HG03175 (cell line): ENCODE data around the gene DDX27.

Experiments used
- ATAC-seq: cut with Tn5 transposase; IDR thresholded peaks from one replicate; pipeline ENCODE4 v1.9.1; 2021; ENCODE audit warnings: mild to moderate bottlenecking, moderate library complexity; ENCODE audit not compliant: unreplicated experiment

Gene DDX27

DNA sequence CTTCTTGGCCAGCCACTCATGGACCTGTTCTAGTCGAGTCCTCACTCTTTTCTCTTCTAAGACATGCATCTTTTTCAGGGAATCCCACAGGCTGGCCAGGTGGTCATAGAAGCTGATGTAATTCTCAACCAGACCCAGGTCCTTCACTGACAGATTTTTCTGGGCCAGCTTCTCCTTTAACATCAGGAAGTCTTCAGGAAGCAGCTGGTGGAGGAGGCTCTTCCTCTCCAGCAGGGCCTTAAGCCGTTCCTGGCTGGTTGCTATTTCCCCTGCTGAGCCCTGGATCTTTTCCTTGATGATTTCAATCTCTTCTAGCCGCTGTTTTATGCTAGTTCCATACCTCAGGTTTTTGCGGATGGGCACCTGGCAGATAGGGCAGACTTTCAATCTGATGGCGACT is 28.6 kb downstream of the DDX27 start:
- ATAC-seq, result no peak

DNA sequence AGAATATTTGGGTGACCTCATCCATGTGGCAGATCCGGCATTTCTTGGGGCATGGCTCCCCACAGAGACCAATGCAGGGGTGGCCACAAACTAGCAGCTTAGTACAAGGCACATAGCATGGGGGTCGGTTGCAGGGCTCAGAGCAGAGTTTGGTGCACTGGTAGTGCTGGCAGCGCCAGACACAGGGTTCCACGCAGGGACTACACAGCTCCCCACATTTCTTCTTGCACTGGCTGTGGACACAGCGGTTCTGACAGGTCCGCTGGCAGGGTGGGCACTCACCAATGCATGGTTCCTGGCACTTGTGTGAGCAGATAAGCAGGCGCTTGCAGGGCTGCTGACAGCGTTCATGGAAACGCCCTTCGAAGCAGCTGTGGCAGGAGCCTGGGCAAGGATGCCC is 29.1 kb downstream of the DDX27 start:
- no peak for ATAC-seq

DNA sequence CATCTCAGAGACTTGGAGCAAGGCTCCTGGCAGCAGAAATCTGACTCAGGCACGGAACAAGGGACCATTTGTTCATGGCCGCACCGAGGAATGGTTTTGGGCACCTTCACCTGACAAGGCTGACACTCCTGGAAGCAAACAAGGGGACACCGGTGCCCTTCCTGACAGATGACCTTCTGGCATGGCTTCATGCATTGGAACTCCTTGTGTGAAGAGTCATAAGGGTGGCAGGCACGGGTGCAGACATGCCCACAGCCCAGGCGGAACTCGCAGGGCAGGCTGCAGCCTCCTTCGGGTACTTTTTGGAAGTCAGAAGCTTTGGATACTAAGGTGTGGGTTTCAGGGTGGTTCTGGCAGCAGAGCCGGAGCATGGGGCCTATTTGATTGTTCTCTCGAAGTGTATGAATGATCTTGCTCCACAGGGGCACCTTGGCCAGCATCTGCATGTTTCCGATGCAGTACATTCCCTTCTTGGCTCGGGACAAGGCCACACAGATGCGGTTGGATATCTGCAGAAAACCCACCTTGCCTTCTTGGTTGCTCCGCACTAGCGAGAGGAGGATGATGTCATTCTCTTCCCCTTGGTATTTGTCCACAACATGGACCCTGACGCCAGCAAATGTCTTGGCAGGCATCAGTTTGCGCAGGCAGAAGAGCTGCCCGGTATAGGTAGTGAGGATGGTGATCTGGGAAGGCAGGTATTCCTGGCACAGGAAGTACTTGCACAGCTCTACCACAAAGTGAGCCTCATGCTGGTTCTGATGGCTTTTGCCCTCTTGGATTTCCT is 29.9 kb downstream of the DDX27 start:
- ATAC-seq, result no peak

DNA sequence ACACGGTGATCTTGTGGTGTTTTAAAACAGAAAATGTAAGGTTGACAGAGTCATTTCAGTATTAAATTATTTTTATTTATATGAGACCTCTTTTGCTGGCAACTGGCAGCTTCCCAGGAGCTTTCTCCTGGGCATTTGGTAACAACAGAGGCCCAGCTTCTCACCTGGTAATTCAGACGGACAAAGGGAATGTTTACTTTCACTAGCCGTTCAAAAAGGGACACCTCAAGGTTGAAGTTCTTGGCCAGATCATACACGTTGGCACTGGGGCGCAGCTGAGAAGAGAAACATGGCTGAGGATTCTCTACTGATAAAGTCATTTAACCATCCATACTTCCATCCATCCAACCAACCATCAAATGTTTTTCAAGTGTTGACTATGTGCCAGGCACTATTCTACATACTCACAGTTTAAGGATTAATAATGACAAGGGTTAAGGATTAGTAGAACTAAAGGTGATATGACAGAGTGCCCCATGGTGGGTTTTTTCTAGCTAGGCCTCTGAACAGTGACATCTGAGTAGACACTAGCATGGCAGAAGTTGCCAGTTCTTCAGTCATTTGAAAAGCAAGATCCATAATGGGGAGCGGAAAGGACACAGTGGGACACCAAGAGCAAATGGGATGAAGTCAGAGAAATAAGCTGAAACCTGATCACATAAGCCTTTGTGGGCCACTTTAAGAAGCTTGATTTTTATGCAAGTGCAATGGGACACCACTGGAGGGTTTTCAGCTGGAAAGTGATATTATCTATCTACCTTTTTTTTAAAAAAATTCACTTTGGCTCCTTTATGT is 33.5 kb downstream of the DDX27 start:
- ATAC-seq, result no peak

DNA sequence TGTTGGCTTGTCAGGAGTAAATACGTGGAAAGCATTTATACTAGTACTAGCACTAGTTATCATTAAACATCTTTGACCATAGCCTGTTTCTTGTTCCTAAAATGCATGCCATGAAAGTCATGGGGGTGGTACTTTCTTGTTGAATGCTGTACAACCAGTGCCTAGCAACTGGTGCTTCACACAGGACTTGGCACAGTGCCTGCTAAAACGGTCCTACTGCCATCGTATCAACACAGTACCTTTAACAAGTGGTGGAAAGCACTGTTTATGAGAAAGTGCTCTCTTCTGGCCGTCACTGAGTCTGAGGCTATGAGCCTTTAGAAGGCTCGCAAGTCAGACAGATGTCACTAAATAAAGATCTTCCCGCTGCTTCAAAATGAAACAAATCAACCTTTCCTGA is 37.0 kb downstream of the DDX27 start:
- no peak for ATAC-seq

DNA sequence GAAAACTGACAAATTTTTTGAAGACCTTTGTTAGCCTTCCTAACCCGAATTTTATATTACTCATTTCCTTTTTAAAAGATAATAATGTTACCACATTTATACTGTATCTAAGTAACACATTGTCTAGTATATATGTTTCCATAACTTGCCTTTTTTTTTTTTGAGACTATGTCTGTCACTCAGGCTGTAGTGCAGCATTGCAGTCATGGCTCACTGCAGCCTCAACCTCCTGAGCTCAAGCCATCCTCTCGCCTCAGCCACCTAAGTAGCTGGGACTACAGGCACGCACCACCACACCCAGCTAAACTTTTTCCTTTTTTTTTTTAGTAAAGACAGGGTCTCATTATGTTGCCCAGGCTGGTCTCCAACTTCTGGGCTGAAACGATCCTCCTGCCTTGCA is 40.1 kb downstream of the DDX27 start:
- ATAC-seq, result no peak

DNA sequence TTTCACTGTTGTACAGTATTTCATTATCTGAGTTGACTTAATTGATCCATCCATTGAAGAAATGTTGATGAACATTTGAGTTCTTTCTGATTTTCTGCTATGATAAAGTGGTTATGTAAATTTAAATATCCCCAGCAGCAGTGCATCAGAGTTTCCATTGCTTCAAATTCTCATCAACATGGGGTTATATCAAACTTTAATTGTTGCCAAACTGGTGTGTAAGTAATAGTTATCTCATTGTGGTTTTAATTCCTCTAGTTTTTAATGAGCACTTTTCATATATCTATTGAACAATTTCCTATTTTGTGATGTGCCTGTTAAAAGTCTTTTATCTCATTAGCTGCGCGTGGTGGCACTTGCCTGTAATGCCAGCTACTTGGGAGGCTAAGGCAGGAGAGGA is 40.6 kb downstream of the DDX27 start:
- no peak for ATAC-seq

DNA sequence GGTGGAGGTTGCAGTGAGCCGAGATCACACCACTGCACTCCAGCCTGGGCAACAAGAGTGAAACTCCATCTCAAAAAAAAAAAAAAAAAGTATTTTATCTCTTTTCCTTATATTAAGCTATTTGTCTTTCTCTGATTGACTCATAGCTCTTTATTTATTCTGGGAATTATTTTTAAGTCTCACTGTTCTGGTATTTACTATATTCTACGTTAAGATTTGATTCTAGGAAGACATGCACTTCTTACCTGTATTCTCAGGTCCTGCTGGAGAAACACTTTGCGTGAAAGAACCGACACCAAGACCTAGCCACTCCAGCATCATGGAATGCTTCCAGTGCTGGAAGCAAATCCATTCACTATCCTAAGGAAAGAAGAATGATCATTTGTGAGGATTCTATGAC is 41.0 kb downstream of the DDX27 start:
- no peak for ATAC-seq

DNA sequence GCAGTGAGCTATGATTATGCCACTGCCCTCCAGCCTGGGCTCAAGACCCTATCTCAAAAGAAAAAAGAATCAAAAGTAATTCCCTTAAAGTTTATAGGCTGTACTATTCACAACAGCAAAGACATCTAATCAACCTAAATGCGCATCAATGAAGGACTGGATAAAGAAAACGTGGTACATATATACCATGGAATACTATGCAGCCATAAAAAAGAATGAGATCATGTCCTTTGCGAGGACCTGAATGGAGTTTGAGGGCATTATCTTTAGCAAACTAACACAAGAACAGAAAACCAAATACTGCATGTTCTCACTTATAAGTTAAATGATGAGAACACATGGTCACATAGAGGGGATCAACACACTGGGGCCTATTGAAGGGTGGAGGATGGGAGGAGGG is 42.0 kb downstream of the DDX27 start:
- ATAC-seq, result no peak

DNA sequence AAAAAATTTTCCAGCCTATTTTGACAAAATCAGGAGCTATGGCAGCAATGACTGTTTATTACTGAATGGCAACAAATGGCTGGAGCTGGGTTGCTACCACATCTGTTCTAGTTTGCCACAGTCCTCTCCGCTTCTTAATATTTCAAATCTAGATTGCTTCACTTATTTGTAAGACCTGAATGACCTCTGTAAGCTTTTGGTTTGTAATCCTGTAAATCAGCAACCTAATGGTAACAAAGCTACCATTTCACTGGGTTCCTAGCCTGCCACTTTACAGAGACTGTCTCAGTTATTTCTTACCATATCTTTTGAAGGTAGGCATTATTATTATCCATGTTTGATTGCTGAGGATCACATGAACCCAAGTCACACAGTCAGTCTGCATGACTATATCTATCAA is 43.2 kb downstream of the DDX27 start:
- no peak for ATAC-seq

DNA sequence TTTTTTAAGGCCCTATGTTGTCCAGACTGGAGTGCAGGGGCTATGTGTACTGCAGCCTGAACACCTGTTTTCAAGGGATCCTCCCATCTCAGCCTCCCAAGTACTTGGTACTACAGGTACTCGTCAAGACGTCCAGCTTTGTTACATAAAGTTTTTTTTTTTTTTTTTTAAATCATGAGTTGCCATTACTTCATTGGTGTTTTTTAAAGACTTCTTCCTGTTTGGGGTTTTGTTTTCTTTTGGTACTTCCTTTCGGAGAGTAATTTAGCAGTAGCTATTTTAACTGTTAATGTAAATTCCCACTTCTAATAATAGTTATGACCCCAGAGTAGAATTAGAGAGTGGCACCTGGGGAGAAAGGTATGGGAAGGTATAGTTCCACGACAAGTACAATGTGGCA is 48.1 kb downstream of the DDX27 start:
- ATAC-seq, result no peak

DNA sequence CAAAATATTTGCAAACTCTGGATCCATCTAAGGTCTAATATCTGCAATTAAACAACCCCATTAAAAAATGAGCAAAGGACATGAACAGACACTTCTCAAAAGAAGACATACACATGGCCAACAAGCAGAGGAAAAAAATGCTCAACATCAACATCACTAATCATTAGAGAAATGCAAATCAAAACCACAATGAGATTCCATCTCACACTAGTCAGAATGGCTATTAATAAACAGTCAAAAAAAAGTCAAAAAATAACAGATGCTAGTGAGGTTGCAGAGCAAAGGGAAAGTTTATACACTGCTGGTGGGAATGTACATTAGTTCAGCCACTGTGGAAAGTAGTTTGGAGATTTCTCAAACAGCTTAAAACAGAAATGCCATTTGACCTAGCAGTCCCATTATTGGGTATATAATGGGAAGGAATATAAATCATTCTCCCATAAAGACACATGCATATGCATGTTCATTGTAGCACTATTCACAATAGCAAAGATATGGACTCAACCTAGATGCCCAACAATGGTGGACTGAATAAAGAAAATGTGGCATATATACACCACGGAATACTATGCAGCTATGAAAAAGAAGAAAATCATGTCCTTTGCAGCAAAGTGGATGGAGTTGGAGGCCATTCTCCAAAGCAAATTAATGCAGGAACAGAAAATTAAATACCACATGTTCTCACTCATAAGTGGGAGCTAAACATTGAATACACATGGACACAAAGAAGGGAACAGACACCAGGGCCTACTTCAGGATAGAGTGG is 49.6 kb downstream of the DDX27 start:
- no peak for ATAC-seq

DNA sequence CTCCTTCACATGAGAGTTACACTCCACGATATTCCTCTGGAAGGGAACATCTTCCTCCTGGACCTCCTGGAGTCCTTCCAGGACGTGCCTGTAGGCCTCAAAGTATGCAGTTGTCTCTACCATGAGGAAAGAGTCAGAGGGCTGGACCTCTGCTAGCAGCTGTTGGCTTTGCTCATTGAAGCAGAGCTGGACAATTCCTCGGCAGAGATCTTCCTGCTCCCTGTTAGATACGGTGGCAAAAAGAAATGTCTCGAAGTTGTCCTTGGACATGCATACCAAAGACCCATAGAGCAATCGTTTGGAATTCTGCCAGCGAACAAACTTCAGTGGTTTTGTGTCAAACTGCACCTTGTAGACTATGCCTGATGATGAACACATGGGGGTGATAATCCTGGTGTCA is 51.0 kb downstream of the DDX27 start:
- no peak for ATAC-seq

DNA sequence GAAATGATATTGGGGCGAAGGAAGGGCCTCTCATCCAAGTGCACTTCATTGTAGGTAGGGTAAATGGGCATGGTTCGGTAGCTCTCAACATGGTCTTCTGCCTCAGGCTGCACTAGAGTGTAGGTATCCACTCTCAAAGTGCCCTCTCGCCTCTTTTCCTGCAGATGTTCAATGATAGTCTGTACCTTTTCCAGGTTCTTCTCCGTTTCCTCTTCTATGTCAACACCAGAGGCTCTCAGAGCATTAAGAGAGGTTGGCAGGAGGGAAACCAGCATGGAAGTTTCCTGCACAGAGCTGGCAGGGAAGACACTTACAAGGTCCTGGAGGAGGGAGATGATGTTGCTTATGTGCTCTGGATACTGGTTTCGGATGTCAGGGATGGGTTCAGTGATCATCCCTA is 51.5 kb downstream of the DDX27 start:
- ATAC-seq, result no peak

DNA sequence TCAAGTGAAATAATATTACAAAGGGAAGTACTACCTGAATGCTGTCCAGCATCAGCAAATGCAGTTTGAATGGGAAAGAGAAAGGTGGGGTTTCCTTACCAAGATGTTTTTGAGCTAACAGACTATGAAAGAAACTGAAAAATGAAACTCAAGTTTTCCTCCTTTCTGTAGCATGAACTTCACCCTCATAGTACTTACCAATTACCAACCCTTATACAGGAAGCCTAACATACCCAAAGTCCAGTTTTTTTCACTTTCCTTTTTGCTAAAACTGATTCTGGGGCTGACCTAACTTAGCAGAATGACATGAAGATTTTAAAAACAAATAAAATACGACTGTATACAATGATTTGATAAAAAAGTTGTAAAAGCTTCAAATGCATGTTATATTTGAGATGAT is 53.4 kb downstream of the DDX27 start:
- peak; percentile 37 for ATAC-seq

DNA sequence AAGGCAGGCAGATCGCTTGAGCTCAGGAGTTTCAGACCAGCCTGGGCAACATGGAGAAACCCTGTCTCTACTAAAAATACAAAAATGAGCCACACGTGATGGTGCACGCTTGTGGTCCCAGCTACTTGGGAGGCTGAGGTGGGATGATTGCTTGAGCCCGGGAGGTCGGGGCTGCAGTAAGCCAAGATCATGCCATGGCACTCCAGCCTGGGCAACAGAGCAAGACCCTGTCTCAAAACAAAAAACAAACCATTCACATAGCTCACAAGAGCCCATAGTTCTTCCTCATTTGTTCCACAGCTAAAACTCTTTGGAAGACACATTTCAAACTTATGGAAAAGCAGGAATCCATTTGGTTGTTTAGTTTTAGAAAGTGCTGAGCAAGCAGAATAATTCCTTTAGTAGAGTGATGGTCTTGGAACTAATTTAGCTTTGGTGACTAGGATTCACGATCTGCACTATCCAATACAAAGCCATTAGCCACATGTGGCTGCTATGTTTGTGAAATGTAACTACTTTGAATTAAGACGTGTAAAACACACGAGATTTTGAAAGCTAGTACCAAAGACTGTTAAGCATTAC is 54.6 kb downstream of the DDX27 start:
- no peak for ATAC-seq

DNA sequence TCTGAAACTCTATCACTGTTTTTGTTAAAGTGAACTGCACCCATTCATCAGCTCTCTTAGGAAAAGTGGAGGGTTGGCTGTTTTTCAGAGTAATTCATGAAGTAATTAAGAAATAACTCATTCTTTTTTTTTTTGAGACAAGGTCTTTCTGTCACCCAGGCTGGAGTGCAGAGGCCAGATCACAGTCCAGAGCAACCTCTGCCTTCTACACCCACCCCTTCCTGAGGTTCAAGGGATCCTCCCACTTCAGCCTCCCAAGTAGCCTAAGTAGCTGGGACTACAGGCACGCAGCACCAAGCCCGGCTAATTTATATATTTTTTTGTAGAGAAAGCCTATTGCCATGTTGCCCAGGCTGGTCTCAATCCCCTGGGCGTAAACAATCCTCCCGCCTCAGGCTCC is 56.0 kb downstream of the DDX27 start:
- ATAC-seq, result no peak

DNA sequence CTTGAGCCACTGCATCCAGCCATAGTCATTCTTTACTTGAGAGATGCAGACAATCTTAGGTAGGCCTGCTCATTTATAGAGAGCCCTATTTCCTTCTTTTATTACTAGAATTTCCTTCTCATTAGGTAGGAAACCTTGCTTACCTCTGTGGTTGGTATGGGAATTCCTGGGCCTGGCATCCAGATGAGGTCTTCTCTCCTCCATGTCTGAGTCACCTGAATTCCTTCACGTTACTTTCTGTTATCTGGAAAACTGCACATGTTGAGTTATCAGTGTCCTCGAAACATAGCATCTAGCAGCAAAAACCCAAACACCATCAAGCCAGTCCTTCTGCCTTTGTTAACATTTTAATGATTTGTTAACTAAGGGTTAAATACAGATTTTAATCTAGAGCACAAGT is 56.4 kb downstream of the DDX27 start:
- ATAC-seq, result no peak

DNA sequence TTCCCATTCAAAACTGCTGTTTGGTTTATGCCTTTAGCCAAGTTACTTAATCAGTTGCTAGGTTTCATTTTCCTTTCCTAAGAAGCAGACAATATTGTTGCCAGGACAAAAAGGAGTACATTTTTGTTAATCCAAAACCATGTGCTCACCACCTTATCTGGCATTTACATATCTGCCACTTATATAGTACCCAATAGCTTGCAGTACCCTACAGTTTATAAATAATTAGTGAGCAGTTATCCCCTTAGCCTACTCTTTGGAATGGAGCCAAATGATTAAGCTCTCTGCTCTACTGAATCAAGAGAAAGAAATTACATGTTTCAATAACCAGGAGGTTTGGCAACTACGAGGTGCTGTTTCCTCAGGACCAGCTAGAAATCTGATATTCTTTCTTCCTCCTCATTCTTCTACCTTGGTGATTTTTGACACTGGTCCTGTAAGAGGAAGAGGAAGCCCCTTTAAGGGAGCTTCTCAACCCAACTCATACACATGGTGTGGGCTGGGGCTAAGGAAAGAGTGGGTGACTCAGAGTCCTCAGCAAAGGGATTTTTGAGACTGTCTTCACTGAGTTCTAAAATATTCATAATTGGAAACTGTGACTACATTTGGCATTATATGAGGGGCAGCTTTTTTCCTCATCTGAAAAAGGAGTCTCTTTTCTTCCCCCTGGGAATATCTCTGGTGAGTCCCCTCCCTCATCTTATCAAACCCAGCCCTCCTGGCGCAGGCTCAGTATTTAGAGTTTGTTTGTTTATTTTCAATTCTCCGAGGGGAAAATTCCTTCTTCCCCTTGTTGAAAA is 57.1 kb downstream of the DDX27 start:
- no peak for ATAC-seq

DNA sequence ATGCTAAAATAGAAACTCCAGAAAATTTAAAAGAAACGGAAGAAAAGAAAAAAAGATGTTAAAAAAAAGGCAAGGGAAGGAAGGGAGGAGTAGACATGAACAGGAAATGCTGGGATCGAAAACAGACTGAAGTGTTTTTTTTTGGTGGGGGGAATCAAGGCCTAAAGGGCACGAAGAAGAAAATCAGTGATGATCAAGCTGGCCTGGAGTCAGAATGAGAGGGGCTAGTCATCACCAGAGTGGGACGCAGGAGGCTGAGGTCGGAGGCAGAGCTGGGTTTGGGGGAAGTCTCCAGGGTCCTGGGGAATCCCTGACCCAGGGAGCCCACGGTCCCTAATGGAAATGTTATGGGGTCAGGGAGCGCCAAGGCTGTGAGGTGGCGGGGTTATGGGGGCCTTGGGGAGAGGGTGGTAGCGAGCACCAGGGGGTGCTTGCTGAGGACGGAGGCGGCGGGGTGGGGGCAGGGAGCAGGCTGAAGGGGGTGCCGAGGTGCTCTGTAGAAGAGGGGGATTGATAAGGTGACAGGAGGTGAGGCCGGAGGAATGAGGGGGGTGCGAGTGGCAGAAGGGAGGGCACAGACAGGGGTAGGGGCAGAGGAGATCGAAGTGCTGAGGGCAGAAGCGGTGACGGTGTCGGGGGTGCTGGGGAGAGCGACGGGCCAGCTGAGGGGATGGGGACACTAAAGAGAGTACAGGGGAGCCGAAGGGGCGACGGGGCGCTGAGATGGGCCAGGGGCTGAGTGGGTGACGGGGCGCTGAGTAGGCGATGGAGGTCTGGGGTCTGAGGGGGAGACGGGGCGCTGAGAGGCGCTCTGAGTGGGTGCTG is 58.0 kb downstream of the DDX27 start:
- no peak for ATAC-seq
